Fibroblast of villous mesenchyme (primary cell): ENCODE results near the gene CYS1. TPM values are rescaled to one million over a fixed set of nuclear protein-coding genes. Genes with fewer than 3 reads are reported as not detected.
"Not testable (repeated sequence)": the region's sequence is repeated elsewhere in the genome, so short reads cannot be mapped to it uniquely, and the experiment has no call there.

ENCODE experiments used
- DNase-seq: peaks from one replicate; pipeline ENCODE4 v3.0.0-alpha.2; 2010; ENCODE audit warnings: low read depth
- H3K4me3 ChIP-seq: 2 replicates; pipeline ENCODE4 v1.5.1; 2011; ENCODE audit warnings: low read depth, mild to moderate bottlenecking, low read length
- total RNA-seq: library from RNA; depleted of rRNA; stranded (reverse); fragments of >200 nt; gene quantifications from 2 replicates; pipeline ENCODE4 v1.2.3, GENCODE V29; 2012
- TF ChIP-seq, protein P1 (sequence below): IDR thresholded peaks from 2 replicates; pipeline ENCODE4 v1.5.1; 2012; ENCODE audit warnings: low read depth, mild to moderate bottlenecking, low read length; ENCODE audit not compliant: insufficient read depth

Gene CYS1
- total RNA-seq, 1 donor, result 2.2 TPM

DNA sequence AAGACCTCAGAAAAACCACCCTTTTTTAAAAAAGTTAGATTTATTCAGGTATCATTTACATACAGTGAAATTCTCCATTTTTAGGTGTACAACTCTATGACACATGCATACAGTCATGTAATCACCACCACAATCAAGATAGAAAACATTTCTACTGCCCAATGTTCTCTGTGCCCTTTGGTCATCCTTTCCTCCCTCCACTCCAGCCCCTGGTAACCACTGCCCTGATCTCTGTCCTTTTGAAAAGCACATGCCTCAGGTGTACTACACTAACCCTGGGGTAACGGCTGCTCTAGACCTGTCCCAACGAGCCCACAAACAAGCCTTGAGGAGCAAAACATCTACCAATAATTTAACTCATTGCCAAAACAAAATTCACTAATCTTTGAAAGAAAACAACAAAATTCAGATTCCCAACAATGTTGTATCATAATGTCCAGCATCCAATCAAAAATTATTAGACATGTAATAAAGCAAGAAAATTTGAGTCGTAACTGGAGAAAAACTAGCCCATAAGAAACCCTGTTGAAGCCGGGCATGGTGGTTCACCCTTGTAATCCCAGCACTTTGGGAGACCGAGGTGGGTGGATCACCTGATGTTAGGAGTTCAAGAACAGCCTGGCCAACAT lies 62.8 kb downstream of the CYS1 start:
- TF ChIP-seq, protein P1, sequence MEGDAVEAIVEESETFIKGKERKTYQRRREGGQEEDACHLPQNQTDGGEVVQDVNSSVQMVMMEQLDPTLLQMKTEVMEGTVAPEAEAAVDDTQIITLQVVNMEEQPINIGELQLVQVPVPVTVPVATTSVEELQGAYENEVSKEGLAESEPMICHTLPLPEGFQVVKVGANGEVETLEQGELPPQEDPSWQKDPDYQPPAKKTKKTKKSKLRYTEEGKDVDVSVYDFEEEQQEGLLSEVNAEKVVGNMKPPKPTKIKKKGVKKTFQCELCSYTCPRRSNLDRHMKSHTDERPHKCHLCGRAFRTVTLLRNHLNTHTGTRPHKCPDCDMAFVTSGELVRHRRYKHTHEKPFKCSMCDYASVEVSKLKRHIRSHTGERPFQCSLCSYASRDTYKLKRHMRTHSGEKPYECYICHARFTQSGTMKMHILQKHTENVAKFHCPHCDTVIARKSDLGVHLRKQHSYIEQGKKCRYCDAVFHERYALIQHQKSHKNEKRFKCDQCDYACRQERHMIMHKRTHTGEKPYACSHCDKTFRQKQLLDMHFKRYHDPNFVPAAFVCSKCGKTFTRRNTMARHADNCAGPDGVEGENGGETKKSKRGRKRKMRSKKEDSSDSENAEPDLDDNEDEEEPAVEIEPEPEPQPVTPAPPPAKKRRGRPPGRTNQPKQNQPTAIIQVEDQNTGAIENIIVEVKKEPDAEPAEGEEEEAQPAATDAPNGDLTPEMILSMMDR, result no peak
- H3K4me3 ChIP-seq, result no peak overlapping the region
- DNase-seq, result no peak

GRCh38 chr2:10016802-10017258 lies 63.4 kb downstream of the CYS1 start:
- DNase-seq, result no peak
- TF ChIP-seq, protein P1, result no peak
- no peak overlapping the region for H3K4me3 ChIP-seq

DNA sequence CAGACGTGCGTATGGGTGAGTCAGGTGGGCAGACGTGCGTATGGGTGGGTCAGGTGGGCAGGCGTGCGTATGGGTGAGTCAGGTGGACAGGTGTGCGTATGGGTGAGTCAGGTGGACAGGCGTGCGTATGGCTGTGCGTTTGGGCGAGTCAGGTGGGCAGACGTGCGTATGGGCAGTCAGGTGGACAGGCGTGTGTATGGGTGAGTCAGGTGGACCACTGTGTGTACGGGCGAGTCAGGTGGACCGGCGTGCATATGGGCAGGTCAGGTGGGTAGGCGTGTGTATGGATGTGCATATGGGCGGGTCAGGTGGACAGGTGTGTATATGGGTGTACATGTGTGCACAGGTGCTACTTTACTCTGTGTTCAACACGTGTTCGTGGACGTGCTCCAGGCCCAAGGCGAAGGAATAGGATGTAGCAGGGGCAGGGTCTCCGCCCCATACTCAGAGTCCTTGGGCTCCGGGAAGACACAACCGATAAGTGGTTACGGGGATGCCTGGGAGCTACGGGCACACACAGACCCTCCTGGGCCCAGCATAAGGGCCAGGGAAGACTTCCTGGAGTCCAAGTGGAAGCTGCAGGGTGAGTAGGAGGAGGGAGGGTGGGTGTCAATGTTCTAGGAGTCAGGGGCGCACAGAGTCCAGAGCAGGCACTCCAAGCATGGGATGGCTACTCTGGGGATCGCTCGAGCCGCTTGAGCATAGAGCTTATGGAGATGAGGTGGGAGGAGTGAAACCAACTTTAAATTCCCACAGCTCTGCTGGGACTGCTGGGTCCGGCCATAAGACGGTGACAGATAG lies 64.0 kb downstream of the CYS1 start:
- H3K4me3 ChIP-seq, result no peak overlapping the region
- TF ChIP-seq, protein P1, result no peak
- no peak for DNase-seq

- not testable (repeated sequence) for DNase-seq, H3K4me3 ChIP-seq
Observed at GRCh38 chr2:10015376-10015989, 64.7 kb downstream of the CYS1 start.

- no peak overlapping the region for H3K4me3 ChIP-seq
- no peak for DNase-seq
Observed at GRCh38 chr2:10014418-10015190, 65.6 kb downstream of the CYS1 start.

DNA sequence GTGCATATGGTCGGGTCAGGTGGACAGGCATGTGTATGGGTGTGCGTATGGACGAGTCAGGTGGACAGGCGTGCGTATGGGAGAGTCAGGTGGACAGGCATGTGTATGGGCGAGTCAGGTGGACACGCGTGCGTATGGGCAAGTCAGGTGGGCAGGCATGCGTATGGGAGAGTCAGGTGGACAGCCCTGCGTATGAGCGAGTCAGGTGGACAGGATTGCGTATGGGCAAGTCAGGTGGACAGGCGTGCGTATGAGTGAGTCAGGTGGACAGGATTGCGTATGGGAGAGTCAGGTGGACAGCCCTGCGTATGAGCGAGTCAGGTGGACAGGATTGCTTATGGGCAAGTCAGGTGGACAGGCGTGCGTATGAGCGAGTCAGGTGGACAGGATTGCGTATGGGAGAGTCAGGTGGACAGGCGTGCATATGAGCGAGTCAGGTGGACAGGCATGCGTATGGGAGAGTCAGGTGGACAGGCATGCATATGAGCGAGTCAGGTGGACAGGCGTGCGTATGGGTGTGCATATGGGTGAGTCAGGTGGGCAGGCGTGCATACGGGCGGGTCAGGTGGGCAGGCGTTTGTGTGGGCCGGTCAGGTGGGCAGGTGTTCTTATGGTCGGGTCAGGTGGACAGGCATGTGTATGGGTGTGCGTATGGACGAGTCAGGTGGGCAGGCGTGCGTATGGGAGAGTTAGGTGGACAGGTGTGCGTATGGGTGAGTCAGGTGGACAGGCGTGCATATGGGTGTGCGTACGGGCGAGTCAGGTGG lies 66.4 kb downstream of the CYS1 start:
- H3K4me3 ChIP-seq, DNase-seq: not testable (repeated sequence)

More at GRCh38 chr2:10014418-10015190, 65.6 kb downstream of the CYS1 start:
- TF ChIP-seq, protein P1, result no peak

DNA sequence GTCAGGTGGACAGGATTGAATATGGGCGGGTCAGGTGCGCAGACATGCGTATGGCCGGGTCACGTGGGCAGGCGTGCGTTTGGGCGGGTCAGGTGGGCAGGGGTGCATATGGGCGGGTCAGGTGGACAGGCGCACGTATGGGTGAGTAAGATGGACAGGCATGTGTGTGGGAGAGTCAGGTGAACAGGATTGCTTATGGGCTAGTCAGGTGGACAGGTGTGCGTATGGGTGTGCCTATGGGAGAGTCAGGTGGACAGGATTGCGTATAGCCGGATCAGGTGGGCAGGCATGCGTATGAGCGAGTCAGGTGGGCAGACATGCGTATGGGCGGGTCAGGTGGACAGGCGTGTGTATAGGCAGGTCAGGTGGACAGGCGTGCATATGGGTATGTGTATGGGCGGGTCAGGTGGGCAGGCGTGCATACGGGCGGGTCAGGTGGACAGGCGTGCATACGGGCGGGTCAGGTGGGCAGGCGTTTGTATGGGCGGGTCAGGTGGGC lies 67.2 kb downstream of the CYS1 start:
- H3K4me3 ChIP-seq, result no peak overlapping the region
- TF ChIP-seq, protein P1, result no peak
- no peak for DNase-seq

GRCh38 chr2:10012366-10012962 lies 67.7 kb downstream of the CYS1 start:
- DNase-seq, result not testable (repeated sequence)

GRCh38 chr2:10011606-10012325 lies 68.4 kb downstream of the CYS1 start:
- not testable (repeated sequence) for DNase-seq, H3K4me3 ChIP-seq

More at GRCh38 chr2:10012366-10012962, 67.7 kb downstream of the CYS1 start:
- H3K4me3 ChIP-seq, result not testable (repeated sequence)
